Testis (tissue), 2 donors: ENCODE results near the gene ETFBKMT.

Source experiments
- POLR2A ChIP-seq: fragments of 450-650 bp; IDR thresholded peaks from one replicate; pipeline ENCODE4 v1.6.1; 2017; ENCODE audit warnings: antibody characterized with exemption, mild to moderate bottlenecking, moderate library complexity
- TF ChIP-seq, protein P1 (sequence below), 3 experiments: fragments of 450-650 bp in 2 of 3; fragments of 200-600 bp in 1 of 3; sonication (generic) in 1 of 3; IDR thresholded peaks; one replicate each; pipeline ENCODE4 v1.5.1; 2016 to 2019; ENCODE audit warnings: antibody characterized with exemption in 3 of 3, mild to moderate bottlenecking in 2 of 3, moderate library complexity in 1 of 3

DNA sequence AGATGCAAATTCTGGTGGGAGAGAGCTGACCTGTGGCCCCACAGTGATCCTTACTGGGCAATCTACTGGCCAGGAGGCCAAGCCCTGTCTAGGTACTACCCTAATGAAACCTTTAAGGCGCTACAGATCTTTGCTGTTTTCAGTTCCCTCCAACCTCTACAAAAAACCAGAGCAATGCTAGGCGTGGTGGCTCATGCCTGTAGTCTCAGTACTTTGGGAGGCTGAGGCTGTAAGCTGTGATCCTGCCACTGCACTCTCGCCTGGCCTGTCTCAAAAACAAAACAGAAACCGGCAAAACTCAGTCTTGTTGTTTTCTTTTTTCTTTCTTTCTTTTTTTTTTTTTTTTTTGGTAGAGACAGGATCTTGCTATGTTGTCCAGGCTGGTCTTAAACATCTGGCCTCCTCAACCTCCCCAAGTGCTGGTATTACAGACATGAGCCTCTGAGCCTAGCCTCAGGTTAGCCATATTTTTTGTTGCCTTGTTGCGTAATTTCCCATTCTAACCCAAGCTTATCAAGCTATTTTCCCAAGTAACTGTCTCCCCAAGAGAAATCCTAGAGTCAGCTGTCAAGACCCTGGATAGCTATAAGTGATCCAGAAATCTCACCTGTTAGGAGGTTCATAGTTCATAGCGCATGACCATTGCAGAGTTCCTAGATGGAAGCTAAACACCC, 2.8 kb downstream of the ETFBKMT start:
- no peak for TF ChIP-seq POLR2A
- TF ChIP-seq, protein P1, sequence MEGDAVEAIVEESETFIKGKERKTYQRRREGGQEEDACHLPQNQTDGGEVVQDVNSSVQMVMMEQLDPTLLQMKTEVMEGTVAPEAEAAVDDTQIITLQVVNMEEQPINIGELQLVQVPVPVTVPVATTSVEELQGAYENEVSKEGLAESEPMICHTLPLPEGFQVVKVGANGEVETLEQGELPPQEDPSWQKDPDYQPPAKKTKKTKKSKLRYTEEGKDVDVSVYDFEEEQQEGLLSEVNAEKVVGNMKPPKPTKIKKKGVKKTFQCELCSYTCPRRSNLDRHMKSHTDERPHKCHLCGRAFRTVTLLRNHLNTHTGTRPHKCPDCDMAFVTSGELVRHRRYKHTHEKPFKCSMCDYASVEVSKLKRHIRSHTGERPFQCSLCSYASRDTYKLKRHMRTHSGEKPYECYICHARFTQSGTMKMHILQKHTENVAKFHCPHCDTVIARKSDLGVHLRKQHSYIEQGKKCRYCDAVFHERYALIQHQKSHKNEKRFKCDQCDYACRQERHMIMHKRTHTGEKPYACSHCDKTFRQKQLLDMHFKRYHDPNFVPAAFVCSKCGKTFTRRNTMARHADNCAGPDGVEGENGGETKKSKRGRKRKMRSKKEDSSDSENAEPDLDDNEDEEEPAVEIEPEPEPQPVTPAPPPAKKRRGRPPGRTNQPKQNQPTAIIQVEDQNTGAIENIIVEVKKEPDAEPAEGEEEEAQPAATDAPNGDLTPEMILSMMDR (IDR thresholded peaks at IDR 0.05) = no peak
